T-helper 1 cell treated with Interleukin-12 subunit alpha and Interleukin-12 subunit beta and Interleukin-4 antibody, amounts not matched to agents 30 μg/mL and 1 μg/mL, for 36 hours (primary cell): ENCODE data around the gene SARS2.

Source experiments
- H3K27ac Mint-ChIP-seq: one replicate; pipeline ENCODE4 v1.8.0; 2021; ENCODE audit warnings: mild to moderate bottlenecking, mixed read lengths
- H3K27me3 Mint-ChIP-seq: one replicate; pipeline ENCODE4 v1.8.0; 2021; ENCODE audit warnings: low read depth, mixed read lengths
- H3K36me3 Mint-ChIP-seq: one replicate; pipeline ENCODE4 v1.8.0; 2021; ENCODE audit warnings: low read depth, mixed read lengths
- H3K4me1 Mint-ChIP-seq: one replicate; pipeline ENCODE4 v1.8.0; 2021; ENCODE audit warnings: low read depth, mixed read lengths
- H3K4me3 Mint-ChIP-seq: one replicate; pipeline ENCODE4 v1.8.0; 2021; ENCODE audit warnings: mild to moderate bottlenecking, moderate library complexity, mixed read lengths
- H3K9me3 Mint-ChIP-seq: one replicate; pipeline ENCODE4 v1.8.0; 2021; ENCODE audit warnings: mixed read lengths

The SARS2 gene

DNA sequence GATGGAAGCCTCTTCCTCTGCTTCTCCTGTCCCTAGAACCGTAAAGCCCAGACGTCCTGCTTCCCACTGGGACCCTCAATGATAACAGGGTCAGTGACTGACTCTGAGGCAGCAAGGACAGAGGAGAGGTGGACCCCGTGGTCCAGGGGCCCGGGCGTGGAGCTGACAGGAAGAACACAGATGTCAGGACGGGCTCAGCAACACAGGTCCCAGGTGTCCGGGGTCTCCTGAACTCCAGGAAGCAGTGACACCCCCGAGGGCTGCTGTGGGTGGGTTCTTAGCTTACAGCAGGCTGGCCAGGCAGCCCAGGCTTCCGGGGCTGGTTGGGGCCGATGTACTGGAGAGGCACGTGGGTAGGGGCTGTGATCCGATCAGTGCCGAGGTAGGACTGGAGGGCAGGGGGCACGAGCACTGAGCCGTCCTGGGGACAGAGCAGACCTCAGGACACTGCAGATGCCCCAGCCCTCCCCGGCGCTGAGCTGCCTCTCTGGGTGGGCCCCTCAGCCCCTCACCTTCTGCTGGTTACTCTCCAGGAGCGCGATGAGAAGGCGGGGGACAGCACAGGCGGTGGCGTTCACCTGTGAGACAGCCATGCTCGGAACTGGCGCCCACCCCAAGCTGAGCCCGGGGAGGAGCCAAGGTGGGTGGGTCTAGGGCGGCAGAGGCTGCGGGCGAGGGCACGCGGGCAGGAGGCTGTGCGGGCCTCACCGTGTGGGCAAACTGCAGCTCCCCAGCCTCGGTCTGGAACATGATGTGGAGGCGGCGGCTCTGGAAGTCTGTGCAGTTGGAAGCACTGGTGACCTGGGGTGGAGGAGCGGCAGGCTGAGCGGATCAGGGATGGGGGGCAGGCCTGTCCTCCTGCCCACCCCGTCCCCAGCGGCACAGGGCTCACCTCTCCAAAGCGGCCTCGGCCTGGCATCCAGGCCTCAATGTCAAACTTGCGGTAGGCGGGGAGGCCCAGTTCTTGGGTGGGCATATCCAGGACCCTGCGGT lies 14.9 kb downstream of the SARS2 start:
- Mint-ChIP-seq H3K4me3 (no peak overlapping the region), H3K4me1 (peaks cover 7% of the 10 kb centered on the region), H3K9me3 (no peaks in the 10 kb centered on the region), H3K27me3 (no peaks in the 10 kb centered on the region), H3K27ac (no peak overlapping the region), H3K36me3 (peaks cover 6% of the 10 kb centered on the region)

DNA sequence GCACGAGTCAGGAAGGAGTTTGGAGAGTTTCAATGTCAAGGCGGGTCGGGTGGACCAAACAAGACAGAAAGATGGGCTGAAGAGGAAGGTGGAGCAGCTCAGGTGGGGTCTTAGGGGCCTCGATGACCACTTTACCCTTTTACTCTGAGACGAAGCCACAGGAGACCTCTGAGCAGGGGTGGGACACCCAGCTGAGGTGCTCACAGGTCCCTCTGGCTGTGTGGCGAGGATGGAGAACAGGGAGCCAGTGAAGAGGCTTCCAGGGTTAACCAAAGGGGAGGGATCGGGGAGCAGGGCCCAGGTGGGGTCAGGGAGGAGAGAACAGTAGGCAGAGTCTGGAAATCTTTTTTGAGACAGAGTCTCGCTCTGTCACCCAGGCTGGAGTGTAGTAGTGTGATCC lies 16.6 kb downstream of the SARS2 start:
- Mint-ChIP-seq H3K36me3 (peaks cover 10% of the 10 kb centered on the region), H3K27me3 (no peaks in the 10 kb centered on the region), H3K4me3 (no peak overlapping the region), H3K9me3 (no peaks in the 10 kb centered on the region), H3K27ac (no peak overlapping the region), H3K4me1 (peaks cover 7% of the 10 kb centered on the region)

DNA sequence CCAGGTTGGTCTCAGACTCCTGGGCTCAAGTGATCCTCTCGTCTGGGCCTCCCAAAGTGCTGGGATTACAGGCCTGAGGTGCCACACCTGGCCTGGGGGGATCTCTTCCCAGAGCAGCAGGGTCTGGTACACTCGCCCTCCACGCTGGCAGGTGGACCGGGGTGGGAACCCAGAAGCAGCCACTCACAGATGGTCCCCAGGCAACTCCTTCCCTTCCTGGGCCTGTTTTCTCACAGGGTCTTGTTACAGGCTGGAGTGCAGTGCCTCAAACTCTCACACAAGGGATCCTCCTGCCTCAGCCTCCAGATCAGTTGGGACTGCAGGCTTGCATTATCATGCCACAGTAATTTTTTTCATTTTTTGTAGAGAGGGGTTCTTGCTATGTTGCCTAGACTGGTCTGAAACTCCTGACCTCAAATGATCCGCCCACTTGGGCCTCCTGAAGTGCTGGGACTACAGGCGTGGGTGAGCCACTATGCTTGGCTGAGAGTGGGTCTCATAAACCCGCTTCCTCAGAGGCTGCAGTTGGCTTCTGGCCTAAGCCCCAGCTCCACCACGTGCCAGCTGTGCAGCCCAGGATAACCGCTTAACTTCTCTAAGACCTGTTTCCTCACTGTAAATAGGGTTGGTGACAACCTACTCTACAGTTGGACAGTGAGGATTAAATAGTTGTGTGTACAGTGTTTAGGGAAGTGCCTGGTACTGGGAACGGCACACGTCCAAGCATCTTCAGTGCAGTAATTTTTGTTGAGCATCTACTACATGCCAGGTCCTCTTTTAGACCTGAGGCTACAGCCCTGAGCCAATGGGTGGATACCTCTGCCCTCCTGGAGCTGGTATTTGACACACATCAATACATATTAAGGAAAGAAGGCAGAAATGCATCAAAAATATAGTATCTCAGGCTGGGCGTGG lies 17.7 kb downstream of the SARS2 start:
- H3K9me3 Mint-ChIP-seq = no peaks in the 10 kb centered on the region
- no peak overlapping the region for H3K4me3 Mint-ChIP-seq
- no peaks in the 10 kb centered on the region for H3K27me3 Mint-ChIP-seq
- H3K4me1 Mint-ChIP-seq = peaks cover 10% of the 10 kb centered on the region
- no peak overlapping the region for H3K27ac Mint-ChIP-seq
- peaks cover 15% of the 10 kb centered on the region for H3K36me3 Mint-ChIP-seq

DNA sequence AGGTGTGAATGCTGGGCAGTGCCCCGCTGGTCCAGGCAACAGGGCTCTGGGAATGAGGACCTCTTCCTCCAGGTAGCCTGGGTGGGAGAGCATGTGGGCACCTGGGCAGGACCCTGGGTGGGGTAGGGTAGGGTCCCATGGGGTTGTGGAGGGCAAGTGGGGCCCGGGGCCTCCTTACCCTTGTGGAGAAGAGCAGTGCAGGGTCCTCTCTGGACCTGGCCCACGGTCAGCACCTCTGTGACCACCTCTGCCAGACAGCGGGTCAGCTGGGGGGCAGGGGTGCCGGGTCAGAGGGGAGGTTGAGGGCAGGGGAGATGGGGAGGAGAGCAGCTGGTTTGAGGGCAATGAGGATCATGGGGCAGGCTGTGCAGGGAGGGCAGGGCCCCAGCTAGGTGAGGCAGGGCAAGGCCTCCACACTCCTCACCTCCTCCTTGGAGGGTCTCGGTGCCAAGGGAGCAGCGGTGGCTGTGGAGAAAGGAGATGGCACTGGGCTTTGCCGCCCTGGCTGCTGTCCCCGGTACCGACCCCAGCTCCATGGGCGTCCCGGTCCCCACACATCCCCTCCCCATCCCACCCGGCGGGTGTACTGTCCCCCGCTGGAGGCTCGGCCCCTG lies 19.1 kb downstream of the SARS2 start:
- Mint-ChIP-seq H3K9me3 (no peaks in the 10 kb centered on the region), H3K27ac (no peak overlapping the region), H3K27me3 (no peaks in the 10 kb centered on the region), H3K4me3 (no peak overlapping the region), H3K36me3 (peaks cover 23% of the 10 kb centered on the region), H3K4me1 (peaks cover 10% of the 10 kb centered on the region)

DNA sequence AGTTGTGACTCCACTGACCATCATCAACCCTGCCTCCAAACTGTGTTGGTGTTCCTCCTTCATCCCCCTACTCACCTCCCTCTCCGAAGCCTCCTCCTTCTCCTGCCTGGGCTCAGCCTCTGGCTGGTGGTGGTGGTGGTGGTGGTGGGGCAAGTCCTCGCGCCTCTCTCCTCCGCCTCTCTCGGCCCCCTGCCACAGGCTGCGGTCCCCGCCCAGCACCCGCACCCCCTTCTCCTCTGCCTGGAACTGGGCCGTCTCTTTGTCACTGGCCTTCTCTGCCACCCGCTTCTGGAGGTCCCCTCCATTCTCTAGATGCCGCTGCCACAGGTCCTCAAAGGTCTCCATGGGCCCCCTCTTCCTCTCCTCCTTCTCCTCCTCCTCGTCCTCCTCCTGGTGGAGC lies 20.1 kb downstream of the SARS2 start:
- H3K27ac Mint-ChIP-seq = no peak overlapping the region

DNA sequence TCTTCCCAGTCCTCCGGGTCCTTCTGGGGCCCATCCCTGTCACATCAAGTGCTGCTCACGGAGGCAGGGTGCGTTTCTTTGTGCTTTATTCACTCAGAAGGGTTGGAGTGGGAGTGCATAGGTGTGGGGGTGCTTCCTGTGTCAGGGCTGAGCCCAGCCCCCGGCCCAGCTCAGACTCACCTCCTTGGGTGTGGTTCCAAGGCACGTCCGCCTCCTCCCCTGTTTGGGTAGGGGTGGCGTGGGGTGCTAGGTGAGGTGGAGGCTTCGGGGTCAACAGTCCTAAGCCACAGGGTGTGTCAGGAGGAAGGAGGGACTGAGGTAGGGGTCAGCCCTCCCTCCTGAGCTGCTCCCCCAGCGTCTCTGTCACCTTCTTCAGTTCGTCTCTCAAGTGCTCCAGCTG lies 21.7 kb downstream of the SARS2 start:
- no peaks in the 10 kb centered on the region for H3K27me3 Mint-ChIP-seq
- peaks cover 14% of the 10 kb centered on the region for H3K4me1 Mint-ChIP-seq
- no peak overlapping the region for H3K27ac Mint-ChIP-seq
- peaks cover 37% of the 10 kb centered on the region for H3K36me3 Mint-ChIP-seq
- H3K9me3 Mint-ChIP-seq = no peaks in the 10 kb centered on the region
- H3K4me3 Mint-ChIP-seq = no peak overlapping the region

More for the DNA sequence above, 20.1 kb downstream of the SARS2 start:
- H3K4me1 Mint-ChIP-seq = peaks cover 10% of the 10 kb centered on the region
- peaks cover 26% of the 10 kb centered on the region for H3K36me3 Mint-ChIP-seq
- no peaks in the 10 kb centered on the region for H3K27me3 Mint-ChIP-seq
- H3K9me3 Mint-ChIP-seq = no peaks in the 10 kb centered on the region
- no peak overlapping the region for H3K4me3 Mint-ChIP-seq

DNA sequence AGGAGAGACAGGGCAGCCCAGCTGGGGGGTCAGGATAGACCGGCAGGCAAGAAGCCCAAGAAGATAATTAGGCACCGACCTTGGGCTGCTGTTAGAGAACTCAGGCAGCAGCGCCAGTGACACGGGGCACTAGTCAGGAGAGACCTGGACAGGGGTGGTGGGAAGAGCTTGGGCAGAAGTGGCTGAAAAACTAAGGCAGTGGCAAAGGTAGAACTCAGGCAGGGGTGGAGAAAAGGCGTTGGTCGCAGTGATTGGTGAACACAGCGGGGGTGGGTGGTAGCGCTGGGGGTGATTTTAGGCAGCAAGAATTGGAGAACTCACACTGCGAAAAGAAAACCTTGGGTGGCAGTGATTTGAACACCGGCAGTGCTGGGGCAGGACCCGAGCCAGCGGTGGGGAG lies 22.9 kb downstream of the SARS2 start:
- Mint-ChIP-seq H3K4me1 (peaks cover 13% of the 10 kb centered on the region), H3K9me3 (no peaks in the 10 kb centered on the region), H3K4me3 (no peak overlapping the region), H3K27ac (no peak overlapping the region), H3K27me3 (no peaks in the 10 kb centered on the region), H3K36me3 (peaks cover 37% of the 10 kb centered on the region)

DNA sequence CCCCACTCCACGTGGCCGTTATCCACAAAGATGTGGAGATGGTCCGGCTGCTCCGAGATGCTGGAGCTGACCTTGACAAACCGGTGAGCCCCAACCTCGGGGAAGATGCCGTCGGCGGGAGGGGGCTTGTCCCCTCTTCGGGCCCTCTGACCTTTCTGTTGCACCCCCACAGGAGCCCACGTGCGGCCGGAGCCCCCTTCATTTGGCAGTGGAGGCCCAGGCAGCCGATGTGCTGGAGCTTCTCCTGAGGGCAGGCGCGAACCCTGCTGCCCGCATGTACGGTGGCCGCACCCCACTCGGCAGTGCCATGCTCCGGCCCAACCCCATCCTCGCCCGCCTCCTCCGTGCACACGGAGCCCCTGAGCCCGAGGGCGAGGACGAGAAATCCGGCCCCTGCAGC lies 23.3 kb downstream of the SARS2 start:
- Mint-ChIP-seq H3K27me3 (no peaks in the 10 kb centered on the region), H3K36me3 (peaks cover 37% of the 10 kb centered on the region), H3K4me3 (no peak overlapping the region), H3K27ac (no peak overlapping the region), H3K9me3 (no peaks in the 10 kb centered on the region), H3K4me1 (peaks cover 12% of the 10 kb centered on the region)

DNA sequence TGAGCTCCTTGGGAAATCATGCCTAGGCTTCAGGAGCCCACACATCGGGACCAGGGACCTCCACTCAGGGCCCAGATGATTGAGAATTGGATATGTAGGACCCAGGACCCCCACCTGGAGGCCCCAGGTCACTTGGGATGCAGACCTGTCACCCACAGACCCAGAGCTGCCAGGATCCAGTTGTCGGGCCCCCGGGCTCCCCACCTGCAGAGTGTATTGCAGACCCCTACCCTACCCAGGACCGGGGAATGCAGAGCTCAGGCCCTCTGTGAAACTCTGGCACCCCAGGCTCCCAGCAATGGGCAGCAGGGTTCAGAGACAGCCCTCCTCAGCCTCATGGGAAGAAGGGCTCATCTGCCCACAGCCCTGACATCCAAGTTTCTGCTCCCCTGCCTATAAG lies 24.9 kb downstream of the SARS2 start:
- Mint-ChIP-seq H3K4me1 (peaks cover 22% of the 10 kb centered on the region), H3K27ac (no peak overlapping the region), H3K9me3 (no peaks in the 10 kb centered on the region), H3K4me3 (no peak overlapping the region), H3K36me3 (peaks cover 39% of the 10 kb centered on the region), H3K27me3 (no peaks in the 10 kb centered on the region)

DNA sequence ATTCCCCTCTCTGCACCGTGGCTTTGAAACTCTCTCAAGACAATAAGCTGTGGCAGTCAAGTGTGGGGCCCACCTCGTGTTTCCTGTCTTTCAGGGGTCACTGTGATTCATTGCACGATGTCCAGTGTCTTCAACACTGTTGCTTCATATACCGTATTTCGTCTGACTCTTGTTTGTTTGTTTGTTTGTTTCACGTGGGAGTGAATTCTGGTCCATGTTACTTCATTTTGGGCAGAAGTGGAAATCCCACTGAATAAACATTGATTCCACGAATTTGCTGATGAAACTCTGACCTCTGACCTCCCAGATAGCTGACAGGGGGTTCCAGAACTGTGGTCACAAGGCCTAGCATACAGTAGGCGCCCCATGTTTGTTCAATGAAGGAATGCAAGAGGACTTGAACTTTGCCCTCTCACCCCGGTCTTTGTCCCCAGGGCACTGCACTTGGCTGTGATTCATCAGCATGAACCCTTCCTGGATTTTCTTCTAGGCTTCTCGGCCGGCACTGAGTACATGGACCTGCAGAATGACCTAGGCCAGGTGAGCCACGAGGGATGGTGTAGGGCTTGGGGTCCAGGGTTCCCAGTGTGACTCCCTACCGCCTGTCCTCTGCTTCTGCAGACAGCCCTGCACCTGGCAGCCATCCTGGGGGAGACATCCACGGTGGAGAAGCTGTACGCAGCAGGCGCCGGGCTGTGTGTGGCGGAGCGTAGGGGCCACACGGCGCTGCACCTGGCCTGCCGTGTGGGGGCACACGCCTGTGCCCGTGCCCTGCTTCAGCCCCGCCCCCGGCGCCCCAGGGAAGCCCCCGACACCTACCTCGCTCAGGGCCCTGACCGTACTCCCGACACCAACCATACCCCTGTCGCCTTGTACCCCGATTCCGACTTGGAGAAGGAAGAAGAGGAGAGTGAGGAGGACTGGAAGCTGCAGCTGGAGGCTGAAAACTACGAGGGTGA lies 25.7 kb downstream of the SARS2 start:
- no peak overlapping the region for H3K4me3 Mint-ChIP-seq
- no peak overlapping the region for H3K27ac Mint-ChIP-seq
- peaks cover 22% of the 10 kb centered on the region for H3K4me1 Mint-ChIP-seq
- H3K36me3 Mint-ChIP-seq = peaks cover 36% of the 10 kb centered on the region
- H3K27me3 Mint-ChIP-seq = no peaks in the 10 kb centered on the region
- H3K9me3 Mint-ChIP-seq = no peaks in the 10 kb centered on the region

DNA sequence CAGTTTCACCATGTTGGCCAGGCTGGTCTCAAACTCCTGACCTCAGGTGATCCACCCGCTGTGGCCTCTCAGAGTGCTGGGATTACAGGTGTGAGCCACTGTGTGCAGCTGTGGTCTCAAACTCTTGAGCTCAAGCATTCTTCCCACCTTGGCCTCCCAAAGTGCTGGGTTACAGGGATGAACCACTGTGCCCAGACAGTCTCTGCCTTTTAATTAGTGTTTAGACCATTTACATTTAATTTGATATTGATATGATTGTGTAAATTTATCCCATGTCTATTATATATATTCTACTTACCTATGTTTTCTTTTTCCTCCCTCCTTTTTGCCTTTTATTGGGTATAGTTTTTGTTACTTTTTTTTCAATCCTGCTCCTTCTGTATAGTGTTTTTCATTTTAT lies 28.9 kb downstream of the SARS2 start:
- Mint-ChIP-seq H3K9me3 (no peaks in the 10 kb centered on the region), H3K36me3 (peaks cover 23% of the 10 kb centered on the region), H3K4me1 (peaks cover 28% of the 10 kb centered on the region), H3K27me3 (no peaks in the 10 kb centered on the region), H3K27ac (peak overlapping the region; percentile 15), H3K4me3 (peak overlapping the region; percentile 58)

DNA sequence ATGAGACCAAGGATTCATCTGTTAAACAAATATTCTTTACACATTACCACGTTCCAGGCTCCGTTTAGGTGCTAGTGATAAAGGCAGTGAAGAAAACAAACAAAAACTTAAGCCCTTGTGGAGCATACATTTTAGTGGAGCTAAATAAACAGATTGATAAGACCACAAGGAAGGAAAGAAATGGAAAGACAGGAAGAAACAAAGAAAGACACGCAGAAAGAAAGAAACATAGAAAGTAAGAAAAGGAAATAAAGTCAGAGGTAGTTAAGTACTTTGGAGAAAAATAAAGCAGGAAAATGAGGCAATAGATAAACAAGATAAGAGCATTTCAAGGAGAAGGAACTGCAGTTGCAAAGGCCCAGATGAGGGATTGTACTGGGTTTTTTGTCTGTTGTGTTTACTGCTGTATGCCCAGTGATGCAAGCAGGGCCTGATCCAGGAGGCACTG lies 29.8 kb downstream of the SARS2 start:
- Mint-ChIP-seq H3K27me3 (no peaks in the 10 kb centered on the region), H3K27ac (peak overlapping the region; percentile 95), H3K4me1 (peaks cover 28% of the 10 kb centered on the region), H3K36me3 (peaks cover 21% of the 10 kb centered on the region), H3K9me3 (no peaks in the 10 kb centered on the region), H3K4me3 (peak overlapping the region; percentile 96)

DNA sequence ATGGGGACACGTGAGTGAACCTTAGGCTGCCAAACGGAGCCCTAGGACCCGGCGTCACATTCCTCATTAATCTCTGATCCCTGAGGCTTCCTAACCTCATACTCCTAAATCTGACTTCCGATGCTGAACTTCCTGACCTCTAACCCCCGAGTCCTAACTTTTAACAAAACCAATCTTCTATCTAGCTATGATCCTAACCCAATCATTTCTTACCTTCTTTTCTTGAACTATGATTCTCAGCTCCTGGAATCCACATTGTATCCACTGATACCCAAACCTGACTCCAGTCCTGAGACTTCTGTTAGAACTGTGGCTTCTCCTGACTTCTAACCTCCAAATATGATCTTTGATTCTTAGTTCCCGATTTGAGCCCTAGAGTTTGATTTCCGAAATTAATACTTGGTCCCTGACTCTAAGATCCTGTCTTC lies 30.3 kb downstream of the SARS2 start:
- H3K4me1 Mint-ChIP-seq = peaks cover 28% of the 10 kb centered on the region
- peak overlapping the region; percentile 96 for H3K4me3 Mint-ChIP-seq
- peak overlapping the region; percentile 95 for H3K27ac Mint-ChIP-seq
- peaks cover 18% of the 10 kb centered on the region for H3K36me3 Mint-ChIP-seq
- H3K27me3 Mint-ChIP-seq = no peaks in the 10 kb centered on the region
- no peaks in the 10 kb centered on the region for H3K9me3 Mint-ChIP-seq
